Gastroesophageal sphincter (tissue), 3 donors: Measurements from ENCODE around the gene TAF1.

Experiments
- EP300 ChIP-seq: sonication (generic); formaldehyde crosslinking; IDR thresholded peaks from one replicate; pipeline ENCODE4 v1.6.1; 2017; ENCODE audit warnings: antibody characterized with exemption, mild to moderate bottlenecking
- POLR2AphosphoS5 ChIP-seq: sonication (generic); formaldehyde crosslinking; IDR thresholded peaks from one replicate; pipeline ENCODE4 v1.6.1; 2017; ENCODE audit warnings: antibody characterized with exemption
- TF ChIP-seq, protein P1 (sequence below), 4 experiments: fragments of 200-600 bp in 2 of 4; fragments of 450-650 bp in 2 of 4; sonication (generic) in 1 of 4; IDR thresholded peaks; one replicate each; pipeline ENCODE4 v1.5.1; 2017 to 2019; ENCODE audit warnings: antibody characterized with exemption in 4 of 4, mild to moderate bottlenecking in 2 of 4, moderate library complexity in 2 of 4

DNA sequence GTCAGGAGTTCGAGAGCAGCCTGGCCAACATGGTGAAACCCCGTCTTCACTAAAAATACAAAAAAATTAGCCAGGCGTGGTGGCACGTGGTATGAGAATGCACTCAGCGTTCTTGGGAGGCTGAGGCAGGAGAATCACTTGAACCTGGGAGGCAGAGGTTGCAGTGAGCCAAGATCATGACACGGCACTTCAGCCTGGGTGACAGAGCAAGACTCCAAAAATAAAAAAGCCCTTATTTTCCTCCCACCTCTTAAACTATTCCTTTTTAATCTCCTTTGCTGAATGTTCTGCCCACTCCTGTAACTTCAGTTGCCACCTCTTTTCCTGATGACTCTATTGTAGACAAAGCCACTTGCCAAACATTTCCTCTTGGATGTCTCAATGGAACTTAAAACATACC, 72.6 kb downstream of the TAF1 start:
- TF ChIP-seq EP300 (no peak), POLR2AphosphoS5 (no peak)
- TF ChIP-seq, protein P1, sequence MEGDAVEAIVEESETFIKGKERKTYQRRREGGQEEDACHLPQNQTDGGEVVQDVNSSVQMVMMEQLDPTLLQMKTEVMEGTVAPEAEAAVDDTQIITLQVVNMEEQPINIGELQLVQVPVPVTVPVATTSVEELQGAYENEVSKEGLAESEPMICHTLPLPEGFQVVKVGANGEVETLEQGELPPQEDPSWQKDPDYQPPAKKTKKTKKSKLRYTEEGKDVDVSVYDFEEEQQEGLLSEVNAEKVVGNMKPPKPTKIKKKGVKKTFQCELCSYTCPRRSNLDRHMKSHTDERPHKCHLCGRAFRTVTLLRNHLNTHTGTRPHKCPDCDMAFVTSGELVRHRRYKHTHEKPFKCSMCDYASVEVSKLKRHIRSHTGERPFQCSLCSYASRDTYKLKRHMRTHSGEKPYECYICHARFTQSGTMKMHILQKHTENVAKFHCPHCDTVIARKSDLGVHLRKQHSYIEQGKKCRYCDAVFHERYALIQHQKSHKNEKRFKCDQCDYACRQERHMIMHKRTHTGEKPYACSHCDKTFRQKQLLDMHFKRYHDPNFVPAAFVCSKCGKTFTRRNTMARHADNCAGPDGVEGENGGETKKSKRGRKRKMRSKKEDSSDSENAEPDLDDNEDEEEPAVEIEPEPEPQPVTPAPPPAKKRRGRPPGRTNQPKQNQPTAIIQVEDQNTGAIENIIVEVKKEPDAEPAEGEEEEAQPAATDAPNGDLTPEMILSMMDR (IDR thresholded peaks at IDR 0.05) = no peak
